HL-60/S4 (cell line): ENCODE data around the gene AIMP1.
"Not testable (repeated sequence)": the region's sequence is repeated elsewhere in the genome, so short reads cannot be mapped to it uniquely, and the experiment has no call there.

Experiments used
- in situ Hi-C: fragments of 300-500 bp; cut with MboI; formaldehyde crosslinking; loops from 2 replicates; pipeline ENCODE4 v1.14.3; 2022; ENCODE audit warnings: low sequenced_read_pairs

AIMP1 gene

DNA sequence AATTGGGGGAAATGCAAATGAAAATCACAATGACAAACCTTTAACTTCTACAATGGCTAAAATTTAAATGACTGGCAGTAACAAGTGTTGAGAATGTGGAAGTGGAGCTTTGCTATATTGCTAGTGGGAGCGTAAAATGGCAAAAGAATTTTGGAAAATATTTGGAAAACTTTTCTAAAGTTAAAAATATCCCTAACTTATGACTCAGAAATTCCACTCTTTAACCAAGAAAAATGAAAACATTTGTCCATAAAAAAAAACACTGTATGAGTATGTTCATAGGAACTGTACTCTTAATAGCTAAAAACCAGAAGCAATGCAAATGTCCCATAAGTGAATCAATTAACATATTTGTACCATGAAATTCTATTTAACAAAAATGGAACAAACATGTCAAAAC is 4.0 kb upstream of the AIMP1 start:
- in situ Hi-C loops: no loop called here

DNA sequence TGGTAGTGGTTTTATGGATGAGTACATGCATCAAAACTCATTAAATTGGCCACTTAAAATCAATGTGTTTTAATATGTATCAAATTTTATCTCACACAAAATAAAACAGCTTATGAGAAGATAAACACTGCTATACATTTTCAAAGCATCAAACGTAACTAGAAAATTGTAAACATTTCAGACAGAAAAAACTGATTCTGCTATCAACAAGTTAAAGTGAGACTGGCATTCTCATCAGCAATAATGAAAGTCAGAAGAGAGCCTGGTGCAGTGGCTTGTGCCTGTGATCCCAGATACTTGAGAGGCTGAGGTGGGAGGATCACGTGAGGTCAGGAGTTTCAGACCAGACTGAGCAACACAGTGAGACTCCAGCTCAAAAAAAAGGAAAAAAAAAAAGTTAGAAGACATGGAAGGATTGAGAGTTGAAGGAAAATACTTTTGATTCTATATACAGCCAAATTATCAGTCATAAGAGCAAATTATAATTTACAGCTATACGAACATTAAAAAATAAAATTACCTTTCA is 3.3 kb upstream of the AIMP1 start:
- in situ Hi-C loops: no loop called here

DNA sequence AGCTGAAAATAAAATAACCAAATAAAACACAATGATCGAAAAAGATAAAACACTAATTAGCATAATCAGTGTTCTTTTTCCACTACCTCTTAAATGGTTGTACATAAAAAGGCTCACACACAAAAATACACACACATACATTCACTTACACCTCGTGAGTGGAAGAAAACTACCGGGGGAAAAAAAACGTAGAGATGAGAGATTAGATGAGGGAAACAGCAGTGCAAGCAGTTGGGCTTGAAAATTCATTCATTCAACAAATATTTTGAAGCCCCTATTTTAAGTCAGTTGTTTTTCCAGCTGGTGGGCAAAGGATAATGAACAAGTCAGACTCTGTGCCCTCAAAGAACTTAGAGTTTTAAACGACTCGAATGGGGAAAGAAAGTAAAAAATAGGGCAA is 1.4 kb upstream of the AIMP1 start:
- in situ Hi-C loops: no loop called here

DNA sequence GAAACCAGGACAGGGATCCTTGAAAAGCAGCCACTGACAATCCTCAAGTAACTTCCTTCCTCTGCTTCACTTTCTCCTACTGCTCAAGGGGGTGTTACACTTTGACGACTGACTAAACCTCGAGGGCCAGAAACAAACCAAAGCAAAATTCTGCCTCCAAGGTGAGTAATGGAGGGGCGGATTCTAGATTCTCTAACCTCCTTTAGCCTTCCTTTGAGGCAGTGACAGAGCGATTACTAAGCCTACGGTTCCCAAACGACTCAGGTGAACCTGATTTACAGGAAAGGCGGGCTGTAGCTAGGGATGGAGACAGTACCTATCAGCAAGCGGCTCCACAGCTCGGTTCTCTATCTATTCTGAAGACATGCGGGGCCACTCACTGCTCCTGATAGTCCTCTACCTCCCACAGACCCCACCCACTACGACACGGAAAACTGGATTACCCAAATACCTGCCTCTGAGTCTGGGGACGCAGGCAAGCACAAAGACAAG is 828 bp upstream of the AIMP1 start:
- in situ Hi-C loops: no loop called here

DNA sequence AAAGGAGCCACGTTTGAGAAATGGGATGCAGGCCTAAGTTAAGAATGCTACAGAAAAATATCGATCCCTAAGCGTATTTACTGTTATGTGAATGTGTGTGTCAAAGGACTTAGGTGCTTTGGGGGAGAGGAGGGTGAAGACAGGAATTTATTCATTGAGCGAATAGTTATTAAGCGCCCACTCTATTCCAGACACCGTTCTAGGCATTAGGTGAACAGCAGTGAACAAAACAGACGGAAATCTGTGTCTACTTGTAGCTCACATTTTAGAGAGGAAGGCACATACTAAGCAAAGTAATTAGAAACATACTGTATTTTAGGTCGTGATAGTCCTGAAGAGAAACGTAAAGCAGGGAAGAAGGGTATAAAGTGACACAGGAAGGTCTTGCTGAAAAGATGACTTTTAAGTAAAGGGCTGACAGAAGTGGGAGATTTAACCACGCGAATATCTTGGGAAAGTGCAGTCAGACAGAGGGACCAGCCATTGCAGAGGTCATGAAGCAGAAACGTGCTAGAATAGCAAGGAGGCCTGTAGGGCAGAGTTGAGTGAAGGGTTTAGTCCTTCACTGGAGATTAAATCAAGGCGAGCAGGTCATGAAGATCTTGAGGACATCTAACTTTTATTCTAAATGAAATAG is 541 bp downstream of the AIMP1 start:
- in situ Hi-C loops: no loop called here

DNA sequence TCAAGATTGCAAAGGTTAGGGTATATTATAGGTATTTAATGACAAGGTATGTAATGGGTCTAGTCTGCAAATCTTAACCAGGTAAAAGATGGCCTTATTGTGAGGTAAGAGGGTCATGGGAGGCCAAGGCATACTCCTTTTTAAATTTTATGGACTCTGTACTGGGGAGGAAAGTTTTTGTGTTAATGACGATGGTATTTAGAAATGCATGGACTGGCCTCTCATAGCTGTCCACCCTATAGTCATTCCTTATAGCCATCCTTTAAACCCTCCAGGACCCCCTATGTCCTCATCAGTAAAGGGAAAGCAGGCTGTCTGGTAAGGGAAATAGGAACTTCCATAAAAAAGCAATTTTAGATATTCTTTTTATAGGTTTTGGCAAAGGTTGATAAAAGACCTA is 1.5 kb downstream of the AIMP1 start:
- in situ Hi-C loops: no loop called here

DNA sequence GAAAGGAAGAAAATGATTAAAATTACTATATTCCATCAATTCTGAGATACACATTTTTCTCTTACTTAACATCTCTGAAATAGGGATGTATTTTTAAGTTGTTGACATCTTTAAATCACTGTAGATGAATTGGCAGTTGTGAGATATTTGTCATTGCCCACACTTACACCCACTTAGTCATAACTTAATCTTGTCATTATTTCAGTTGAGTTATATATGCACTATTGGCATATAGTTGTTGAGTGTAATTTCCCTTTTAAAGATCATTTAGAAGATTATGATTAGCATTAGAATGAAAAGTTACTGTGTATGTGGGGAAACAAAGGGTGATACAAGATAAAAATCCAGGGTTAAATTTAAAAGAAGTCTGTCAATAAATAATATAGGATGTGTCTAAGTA is 2.2 kb downstream of the AIMP1 start:
- in situ Hi-C loops: no loop called here

DNA sequence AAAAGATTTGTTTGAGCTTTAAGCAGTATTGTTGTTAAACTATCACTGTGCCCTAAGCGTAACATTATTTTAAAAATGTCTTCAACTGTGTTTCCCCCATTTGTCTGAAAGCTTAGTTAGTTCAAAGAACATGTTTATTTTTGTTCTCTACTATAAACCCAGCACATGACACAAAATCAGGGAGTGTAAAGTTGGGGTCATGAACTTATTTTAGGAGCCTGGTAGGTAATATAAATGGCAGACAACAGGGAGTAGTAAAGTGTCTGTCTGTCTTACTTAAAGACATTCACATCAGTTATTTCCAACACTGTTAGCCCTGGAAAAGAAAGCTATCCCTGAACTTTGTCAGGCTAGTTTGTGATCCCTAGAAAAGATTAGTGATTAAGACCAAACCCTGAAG is 3.9 kb downstream of the AIMP1 start:
- in situ Hi-C loops: no loop called here

DNA sequence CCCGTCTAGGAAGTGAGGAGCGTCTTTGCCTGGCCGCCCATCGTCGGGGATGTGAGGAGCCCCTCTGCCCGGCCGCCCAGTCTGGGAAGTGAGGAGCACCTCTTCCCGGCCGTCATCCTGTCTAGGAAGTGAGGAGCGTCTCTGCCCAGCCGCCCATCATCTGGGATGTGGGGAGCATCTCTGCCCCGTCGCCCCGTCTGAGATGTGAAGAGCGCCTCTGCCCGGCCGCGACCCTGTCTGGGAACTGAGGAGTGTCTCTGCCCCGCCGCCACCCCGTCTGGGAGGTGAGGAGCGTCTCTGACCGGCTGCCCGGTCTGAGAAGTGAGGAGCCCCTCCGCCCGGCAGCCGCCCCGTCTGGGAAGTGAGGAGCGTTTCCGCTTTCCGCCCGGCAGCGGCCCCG is 4.8 kb downstream of the AIMP1 start:
- in situ Hi-C loops: not testable (repeated sequence)

DNA sequence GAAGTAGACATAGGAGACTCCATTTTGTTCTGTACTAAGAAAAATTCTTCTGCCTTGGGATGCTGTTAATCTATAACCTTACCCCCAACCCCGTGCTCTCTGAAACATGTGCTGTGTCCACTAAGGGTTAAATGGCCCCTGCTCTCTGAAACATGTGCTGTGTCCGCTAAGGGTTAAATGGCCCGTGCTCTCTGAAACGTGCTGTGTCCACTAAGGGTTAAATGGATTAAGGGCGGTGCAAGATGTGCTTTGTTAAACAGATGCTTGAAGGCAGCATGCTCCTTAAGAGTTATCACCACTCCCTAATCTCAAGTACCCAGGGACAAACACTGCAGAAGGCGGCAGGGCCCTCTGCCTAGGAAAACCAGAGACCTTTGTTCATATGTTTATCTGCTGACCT is 5.5 kb downstream of the AIMP1 start:
- in situ Hi-C loops: not testable (repeated sequence)

DNA sequence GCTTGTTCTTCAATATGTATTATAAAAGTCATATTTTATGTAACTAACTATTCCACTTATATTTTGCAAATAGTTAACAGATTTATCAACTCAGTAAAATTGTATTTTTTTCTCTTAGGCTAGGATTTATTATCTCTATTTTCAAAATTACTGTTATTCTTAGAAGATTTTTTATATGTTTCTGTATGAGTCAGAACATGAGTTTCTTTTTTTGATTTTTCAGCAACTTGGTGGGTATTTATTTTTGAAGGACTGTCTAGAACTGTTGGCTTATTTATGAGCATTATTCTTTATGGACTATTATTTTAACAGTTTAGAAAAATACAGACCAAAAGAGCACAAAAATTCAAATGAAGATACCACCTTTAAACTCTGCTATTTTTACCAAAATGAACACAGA is 6.8 kb downstream of the AIMP1 start:
- in situ Hi-C loops: no loop called here

DNA sequence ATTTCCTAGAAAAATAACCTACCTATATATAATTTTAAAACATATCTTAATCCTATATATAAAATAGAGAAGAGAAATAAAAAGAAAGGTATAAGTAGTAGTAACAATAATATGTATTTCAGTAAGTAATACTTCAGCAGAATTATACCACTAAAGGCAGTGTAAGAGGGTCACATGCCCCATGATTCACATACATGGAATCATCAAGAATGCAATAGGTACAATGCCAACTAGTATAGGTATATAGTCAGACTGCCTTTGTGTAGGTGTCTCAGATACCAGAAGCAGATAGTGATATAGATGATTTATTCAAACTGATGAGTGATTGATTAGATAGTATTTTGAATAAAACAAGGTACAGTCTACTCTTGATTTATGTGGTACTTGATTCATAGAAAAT is 9.4 kb downstream of the AIMP1 start:
- in situ Hi-C loops: no loop called here

DNA sequence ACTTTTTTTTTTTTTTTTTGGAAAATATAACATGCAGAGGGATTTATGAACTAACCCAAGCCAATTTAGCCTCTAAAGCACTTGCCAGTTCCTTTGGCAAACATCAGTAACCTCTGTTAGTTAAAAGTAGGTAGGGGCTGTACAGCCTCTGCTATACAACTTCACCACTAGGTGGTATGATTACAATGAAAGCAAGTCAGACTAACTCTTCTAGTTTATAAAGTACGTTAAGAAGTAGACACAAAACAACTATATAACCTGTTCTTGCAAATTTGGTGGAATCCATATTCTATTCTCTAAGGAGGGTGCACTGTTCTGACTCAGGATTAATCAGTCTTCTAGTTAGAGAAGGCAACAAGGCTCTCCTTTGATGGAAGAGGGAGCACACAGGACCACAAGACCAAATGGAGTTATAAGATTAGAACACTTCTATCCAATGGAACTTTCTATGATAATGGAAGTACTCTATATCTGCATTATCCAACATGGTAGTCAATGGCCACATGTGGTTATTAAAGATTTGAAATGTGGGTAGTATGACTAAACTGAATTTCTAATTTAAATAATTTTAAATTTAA is 12.8 kb downstream of the AIMP1 start:
- in situ Hi-C loops: no loop called here

DNA sequence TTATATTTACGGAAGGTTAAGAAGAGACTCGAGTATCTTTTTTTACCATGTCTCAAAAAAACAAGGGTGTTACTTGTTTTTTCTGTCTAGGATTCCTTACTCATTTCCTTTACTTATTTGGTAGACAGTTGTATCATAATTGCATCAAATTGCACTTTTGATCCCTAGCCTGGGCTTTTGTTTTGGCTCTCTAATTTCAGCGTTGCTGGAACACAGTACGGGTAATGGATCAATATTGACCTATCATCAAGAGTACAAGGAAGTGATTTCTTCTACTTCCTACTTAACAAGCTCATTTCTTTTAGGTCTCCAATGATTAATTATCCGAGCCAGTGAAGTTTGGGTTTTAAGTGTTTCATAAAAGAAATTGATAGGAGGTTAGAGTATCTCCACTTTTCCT is 16.8 kb downstream of the AIMP1 start:
- in situ Hi-C loops: no loop called here

DNA sequence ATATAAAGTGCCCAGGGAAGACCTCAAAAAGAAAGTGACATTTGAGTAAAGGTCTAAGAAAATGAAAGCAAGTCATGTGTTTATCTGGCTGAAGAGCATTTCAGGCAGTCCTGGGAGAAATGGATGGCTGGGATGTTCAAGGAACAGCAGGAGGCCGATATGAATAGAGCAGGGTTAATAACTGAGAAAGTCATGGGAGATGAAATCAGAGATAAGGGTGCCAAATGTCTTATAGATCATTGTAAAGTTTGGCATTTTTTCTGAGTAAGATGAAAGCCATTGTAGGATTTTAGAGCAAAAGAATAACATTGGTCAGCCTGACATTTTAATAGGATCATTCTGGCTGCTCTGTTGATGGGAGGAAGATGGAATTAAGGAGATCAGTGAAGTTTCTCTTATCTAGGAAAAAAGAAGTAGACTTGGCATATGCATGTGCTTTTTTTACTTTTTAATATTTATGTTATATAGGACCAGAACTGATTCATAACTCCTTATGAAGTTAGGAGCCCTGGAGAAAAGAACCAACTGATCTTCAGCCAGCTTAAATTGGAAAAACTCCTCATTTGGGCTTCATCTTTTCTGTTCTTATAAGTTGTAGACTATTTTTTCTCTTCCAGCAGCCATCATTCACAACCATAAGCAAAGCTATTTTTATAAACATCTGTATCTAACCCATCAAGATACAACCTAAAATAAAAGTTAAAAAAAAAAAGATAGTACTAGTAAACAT is 18.6 kb downstream of the AIMP1 start:
- in situ Hi-C loops: no loop called here

DNA sequence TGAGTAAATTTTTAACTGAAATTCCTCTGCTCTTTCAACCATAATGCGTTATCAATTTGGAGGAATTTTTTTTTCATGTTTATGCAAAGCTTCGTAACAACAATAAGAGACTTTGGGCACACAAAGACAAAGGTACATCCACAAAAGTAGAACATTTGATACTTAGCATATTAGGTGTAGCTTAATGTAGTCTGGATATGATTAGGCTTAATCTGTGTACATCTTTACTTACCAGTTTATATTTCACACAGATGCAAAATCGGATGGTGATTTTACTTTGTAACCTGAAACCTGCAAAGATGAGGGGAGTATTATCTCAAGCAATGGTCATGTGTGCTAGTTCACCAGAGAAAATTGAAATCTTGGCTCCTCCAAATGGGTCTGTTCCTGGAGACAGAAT is 20.3 kb downstream of the AIMP1 start:
- in situ Hi-C loops: no loop called here

DNA sequence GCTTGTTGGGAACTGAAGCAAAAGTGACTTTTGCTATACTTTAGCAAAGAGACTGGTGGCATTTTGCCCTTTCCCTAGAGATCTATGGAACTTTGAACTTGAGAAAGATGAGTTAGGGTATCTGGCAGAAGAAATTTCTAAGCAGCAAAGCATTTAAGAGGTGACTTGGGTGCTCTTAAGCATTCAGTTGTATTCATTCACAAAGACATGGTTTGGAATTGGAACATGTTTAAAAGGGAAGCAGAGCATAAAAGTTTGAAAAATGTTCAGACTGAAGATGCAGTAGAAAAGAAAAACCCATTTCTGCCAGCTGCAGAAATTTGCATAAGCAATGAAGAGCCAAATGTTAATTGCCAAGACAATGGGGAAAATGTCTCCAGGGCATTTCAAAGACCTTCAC is 21.6 kb downstream of the AIMP1 start:
- in situ Hi-C loops: no loop called here

DNA sequence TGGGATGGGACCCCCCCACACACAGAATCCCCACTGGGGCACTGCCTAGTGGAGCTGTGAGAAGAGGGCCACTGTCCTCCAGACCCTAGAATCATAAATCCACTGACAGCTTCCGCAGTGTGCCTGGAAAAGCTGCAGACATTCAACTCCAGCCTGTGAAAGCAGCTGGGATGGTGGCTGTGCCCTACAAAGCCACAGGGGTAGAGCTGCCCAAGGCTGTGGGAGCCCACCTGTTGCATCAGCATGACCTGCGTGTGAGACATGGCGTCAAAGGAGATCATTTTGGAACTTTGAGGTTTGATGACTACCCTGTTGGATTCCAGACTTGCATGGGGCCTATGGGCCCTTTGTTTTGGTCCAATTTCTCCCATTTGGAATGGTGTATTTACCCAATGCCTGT is 22.3 kb downstream of the AIMP1 start:
- in situ Hi-C loops: no loop called here

DNA sequence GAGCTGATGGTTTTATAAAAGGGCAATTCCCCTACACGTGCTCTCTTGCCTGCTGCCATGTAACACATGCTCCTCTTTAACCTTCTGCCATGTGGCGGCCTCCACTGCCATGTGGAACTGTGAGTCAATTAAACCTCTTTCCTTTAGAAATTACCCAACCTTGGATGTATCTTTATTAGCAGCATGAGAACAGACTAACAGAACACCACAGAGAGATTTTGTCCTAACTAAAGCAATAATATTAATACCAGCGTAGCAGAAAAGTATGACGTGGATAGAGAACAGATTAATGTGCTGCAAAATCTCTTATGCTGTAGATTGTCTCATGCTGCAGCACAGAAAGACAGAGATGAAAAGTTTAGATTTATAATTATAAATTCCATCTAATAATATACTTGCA is 23.1 kb downstream of the AIMP1 start:
- in situ Hi-C loops: no loop called here

DNA sequence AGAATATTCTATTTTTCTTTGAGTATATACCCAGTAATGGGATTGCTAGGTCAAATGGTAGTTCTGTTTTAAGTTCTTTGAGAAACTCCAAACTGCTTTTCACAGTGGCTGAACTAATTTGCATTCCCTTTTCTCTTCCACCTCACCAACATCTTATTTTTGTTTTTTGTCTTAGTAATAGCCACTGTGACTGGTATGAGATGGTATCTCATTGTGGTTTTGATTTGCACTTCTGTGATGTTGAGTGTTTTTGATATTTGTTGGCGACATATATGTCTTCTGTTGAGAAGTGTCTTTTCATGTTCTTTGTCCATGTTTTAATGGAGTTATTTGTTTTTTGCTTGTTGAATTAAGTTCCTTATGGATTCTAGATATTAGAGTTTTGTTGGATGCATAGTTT is 24.4 kb downstream of the AIMP1 start:
- in situ Hi-C loops: no loop called here

DNA sequence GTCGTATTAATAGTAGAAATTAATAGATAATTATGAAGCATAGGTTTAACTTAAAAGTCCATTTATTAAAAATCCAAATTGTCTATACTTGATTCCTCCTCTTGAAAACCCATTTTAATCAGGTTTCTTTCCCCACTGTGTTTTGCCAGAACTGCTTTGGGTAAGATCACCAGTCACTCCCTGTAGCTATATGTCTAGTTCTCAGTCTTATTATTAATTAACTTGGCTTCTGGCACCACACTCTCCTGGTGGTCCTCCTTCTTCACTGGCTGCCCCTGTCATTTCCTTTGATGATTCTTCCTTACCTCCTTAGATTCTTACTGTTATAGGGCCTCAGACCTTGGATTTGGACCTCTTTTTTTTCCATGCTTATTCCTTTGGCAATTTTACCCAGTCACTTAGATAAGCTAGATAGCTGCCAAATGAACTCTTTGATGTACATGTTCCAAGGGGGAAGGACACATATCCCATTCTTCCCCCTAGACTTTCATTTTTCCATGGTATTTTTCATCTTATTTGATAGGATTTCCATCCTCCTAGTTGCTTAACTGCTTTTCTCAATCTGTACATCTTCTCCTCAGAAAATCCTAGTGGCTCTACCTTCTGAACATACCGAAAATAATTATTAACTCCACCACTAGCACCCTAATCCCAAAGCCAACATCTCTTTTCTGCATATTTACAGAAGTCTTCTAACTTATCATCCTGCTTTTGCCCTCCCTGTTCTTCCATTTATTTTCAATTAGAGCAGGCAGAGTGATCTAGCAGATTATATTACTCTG is 27.7 kb downstream of the AIMP1 start:
- in situ Hi-C loops: no loop called here

DNA sequence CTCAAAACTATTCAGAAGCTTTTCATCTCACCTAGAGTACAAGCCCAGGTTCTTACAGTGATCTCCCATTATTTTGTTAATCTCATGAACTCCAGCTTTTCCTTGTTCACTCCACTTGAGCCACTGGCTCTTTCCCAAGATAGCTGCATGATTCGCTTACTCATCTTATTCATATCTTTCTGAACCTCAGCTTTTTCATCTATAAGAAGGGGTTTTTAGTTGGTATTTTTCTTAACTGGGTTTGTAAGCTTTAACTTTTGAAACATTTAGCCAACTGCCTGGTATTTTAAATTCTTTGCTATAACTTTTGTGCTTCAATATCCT is 28.3 kb downstream of the AIMP1 start:
- in situ Hi-C loops: no loop called here
